HepG2 (cell line): ENCODE data around the gene LHX3. TPM values are rescaled to one million over a fixed set of nuclear protein-coding genes. Genes with fewer than 3 reads are reported as not detected.

Source experiments
- CBX2 ChIP-seq, 2 experiments: fragments of 200-600 bp in 1 of 2; sonication (generic); formaldehyde crosslinking in 1 of 2; IDR thresholded peaks; 2 replicates each; pipeline versions ENCODE4 v1.7.0 to v1.8.1; 2018 to 2022; ENCODE audit warnings: low read depth in 2 of 2, low read length in 1 of 2, mild to moderate bottlenecking in 1 of 2, missing genetic modification reagents in 1 of 2
- GLI4 ChIP-seq: sonication (generic); formaldehyde crosslinking; IDR thresholded peaks from 2 replicates; pipeline ENCODE4 v1.5.1; 2020; ENCODE audit warnings: missing genetic modification reagents, mild to moderate bottlenecking, moderate library complexity, borderline replicate concordance
- IRF9 ChIP-seq: sonication (generic); formaldehyde crosslinking; IDR thresholded peaks from 2 replicates; pipeline ENCODE4 v1.8.0; 2022; ENCODE audit warnings: missing genetic modification reagents, mild to moderate bottlenecking, borderline replicate concordance
- KAT2B ChIP-seq: fragments of 150-350 bp; IDR thresholded peaks from 2 replicates; pipeline ENCODE4 v1.6.1; 2014; ENCODE audit warnings: low read depth, low read length, borderline replicate concordance
- KMT2B ChIP-seq: IDR thresholded peaks from 2 replicates; pipeline ENCODE4 v1.6.1; 2016; ENCODE audit warnings: missing genetic modification reagents, missing compliant biosample characterization
- PHF20 ChIP-seq: sonication (generic); formaldehyde crosslinking; IDR thresholded peaks from 2 replicates; pipeline ENCODE4 v1.5.0; 2020; ENCODE audit warnings: mild to moderate bottlenecking, missing genetic modification reagents
- PPARG ChIP-seq: conservative IDR thresholded peaks from 2 replicates; pipeline ENCODE4 v1.6.1; 2016; ENCODE audit warnings: missing biosample characterization, missing genetic modification reagents
- RAD21 ChIP-seq: fragments of 450-650 bp; formaldehyde crosslinking; IDR thresholded peaks from 2 replicates; pipeline ENCODE4 v1.5.0; 2020; ENCODE audit warnings: mild to moderate bottlenecking
- RFX5 ChIP-seq: IDR thresholded peaks from 2 replicates; pipeline ENCODE4 v1.6.1; 2011; ENCODE audit warnings: low read depth, low read length, improper control_type of control experiment
- SETDB1 ChIP-seq: sonication (generic); formaldehyde crosslinking; IDR thresholded peaks from 2 replicates; pipeline ENCODE4 v1.5.1; 2020; ENCODE audit warnings: missing genetic modification reagents, mild to moderate bottlenecking, borderline replicate concordance
- SP140L ChIP-seq: sonication (generic); formaldehyde crosslinking; IDR thresholded peaks from 2 replicates; pipeline ENCODE4 v1.4.0; 2020; ENCODE audit warnings: missing genetic modification reagents, borderline replicate concordance
- TGIF2 ChIP-seq: IDR thresholded peaks from 2 replicates; pipeline ENCODE4 v1.6.1; 2016; ENCODE audit warnings: control low read depth, missing compliant biosample characterization
- ZNF10 ChIP-seq: sonication (generic); formaldehyde crosslinking; IDR thresholded peaks from 2 replicates; pipeline ENCODE4 v1.4.0; 2020; ENCODE audit warnings: mild to moderate bottlenecking, low read depth, missing genetic modification reagents, borderline replicate concordance
- ZNF260 ChIP-seq: sonication (generic); formaldehyde crosslinking; IDR thresholded peaks from 2 replicates; pipeline ENCODE4 v1.4.0; 2020; ENCODE audit warnings: missing genetic modification reagents, low read depth, mild to moderate bottlenecking, borderline replicate concordance
- ZNF383 ChIP-seq: sonication (generic); formaldehyde crosslinking; IDR thresholded peaks from 2 replicates; pipeline ENCODE4 v1.4.0; 2020; ENCODE audit warnings: missing genetic modification reagents, mild to moderate bottlenecking, borderline replicate concordance
- ZNF546 ChIP-seq: sonication (generic); formaldehyde crosslinking; conservative IDR thresholded peaks from 2 replicates; pipeline ENCODE4 v1.8.1; 2023; ENCODE audit warnings: mild to moderate bottlenecking, missing genetic modification reagents
- ZNF749 ChIP-seq: sonication (generic); formaldehyde crosslinking; IDR thresholded peaks from 2 replicates; pipeline ENCODE4 v1.8.0; 2022; ENCODE audit warnings: mild to moderate bottlenecking, missing genetic modification reagents, moderate library complexity, borderline replicate concordance
- ZNF790 ChIP-seq: sonication (generic); formaldehyde crosslinking; IDR thresholded peaks from 2 replicates; pipeline ENCODE4 v1.8.0; 2022; ENCODE audit warnings: missing genetic modification reagents, mild to moderate bottlenecking, borderline replicate concordance
- polyA plus RNA-seq, 8 experiments: library from polyadenylated mRNA; depleted of rRNA in 3 of 8; stranded (reverse) in 7 of 8; unstranded in 1 of 8; fragments of >200 nt; fragmentation: Illumina TruSeq in 4 of 8; extraction: Trizol in 4 of 8; gene quantifications; 2 replicates each; pipeline versions ENCODE4 v1.2.1 to v1.2.3, GENCODE V29; 2011 to 2016; ENCODE audit warnings: low read depth in 4 of 8, missing spikeins in 1 of 8, mixed read lengths in 1 of 8; ENCODE audit not compliant: insufficient read depth in 1 of 8
- total RNA-seq, 5 experiments: library from RNA; depleted of rRNA; stranded (reverse); fragments of >200 nt; fragmentation: Illumina TruSeq; extraction: Trizol; gene quantifications; 2 replicates each; pipeline ENCODE4 v1.2.3, GENCODE V29; 2016; ENCODE audit warnings: low read depth in 1 of 5
- TF ChIP-seq, protein P1 (sequence below): sonication (generic); formaldehyde crosslinking; IDR thresholded peaks from 2 replicates; pipeline ENCODE4 v1.5.1; 2020; ENCODE audit warnings: mild to moderate bottlenecking, moderate library complexity, missing genetic modification reagents
- TF ChIP-seq, protein P2 (sequence below): sonication (generic); formaldehyde crosslinking; IDR thresholded peaks from 2 replicates; pipeline ENCODE4 v1.8.0; 2022; ENCODE audit warnings: low read depth, missing genetic modification reagents
- TF ChIP-seq, protein P3 (sequence below): sonication (generic); formaldehyde crosslinking; IDR thresholded peaks from 2 replicates; pipeline ENCODE4 v1.4.0; 2020; ENCODE audit warnings: missing genetic modification reagents
- TF ChIP-seq, protein P4 (sequence below): IDR thresholded peaks from 2 replicates; pipeline ENCODE4 v1.6.1; 2012; ENCODE audit warnings: low read depth, low read length, improper control_type of control experiment

Gene LHX3
- total and polyA plus RNA-seq, 2 of the 13 experiments (the other 11 are each of a cell fraction or from before 2014, with no cell fraction given) = not detected

GRCh38 chr9:136171009-136171800, 33.7 kb downstream of the LHX3 start (continued):
- TF ChIP-seq IRF9 (CRISPR knock-in tag) = no peak
- no peak for TF ChIP-seq ZNF749 (CRISPR knock-in tag)
- TF ChIP-seq ZNF383 (CRISPR knock-in tag) = no peak
- TF ChIP-seq, protein P1, sequence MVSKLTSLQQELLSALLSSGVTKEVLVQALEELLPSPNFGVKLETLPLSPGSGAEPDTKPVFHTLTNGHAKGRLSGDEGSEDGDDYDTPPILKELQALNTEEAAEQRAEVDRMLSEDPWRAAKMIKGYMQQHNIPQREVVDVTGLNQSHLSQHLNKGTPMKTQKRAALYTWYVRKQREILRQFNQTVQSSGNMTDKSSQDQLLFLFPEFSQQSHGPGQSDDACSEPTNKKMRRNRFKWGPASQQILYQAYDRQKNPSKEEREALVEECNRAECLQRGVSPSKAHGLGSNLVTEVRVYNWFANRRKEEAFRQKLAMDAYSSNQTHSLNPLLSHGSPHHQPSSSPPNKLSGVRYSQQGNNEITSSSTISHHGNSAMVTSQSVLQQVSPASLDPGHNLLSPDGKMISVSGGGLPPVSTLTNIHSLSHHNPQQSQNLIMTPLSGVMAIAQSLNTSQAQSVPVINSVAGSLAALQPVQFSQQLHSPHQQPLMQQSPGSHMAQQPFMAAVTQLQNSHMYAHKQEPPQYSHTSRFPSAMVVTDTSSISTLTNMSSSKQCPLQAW = no peak
- no peak for TF ChIP-seq SP140L
- no peak for TF ChIP-seq SETDB1 (CRISPR knock-in tag)
- no peak for TF ChIP-seq KAT2B
- TF ChIP-seq PHF20 = no peak
- no peak for TF ChIP-seq ZNF790 (CRISPR knock-in tag)
- TF ChIP-seq KMT2B (CRISPR knock-in tag) = no peak
- TF ChIP-seq TGIF2 (CRISPR knock-in tag) = no peak
- TF ChIP-seq, protein P2, sequence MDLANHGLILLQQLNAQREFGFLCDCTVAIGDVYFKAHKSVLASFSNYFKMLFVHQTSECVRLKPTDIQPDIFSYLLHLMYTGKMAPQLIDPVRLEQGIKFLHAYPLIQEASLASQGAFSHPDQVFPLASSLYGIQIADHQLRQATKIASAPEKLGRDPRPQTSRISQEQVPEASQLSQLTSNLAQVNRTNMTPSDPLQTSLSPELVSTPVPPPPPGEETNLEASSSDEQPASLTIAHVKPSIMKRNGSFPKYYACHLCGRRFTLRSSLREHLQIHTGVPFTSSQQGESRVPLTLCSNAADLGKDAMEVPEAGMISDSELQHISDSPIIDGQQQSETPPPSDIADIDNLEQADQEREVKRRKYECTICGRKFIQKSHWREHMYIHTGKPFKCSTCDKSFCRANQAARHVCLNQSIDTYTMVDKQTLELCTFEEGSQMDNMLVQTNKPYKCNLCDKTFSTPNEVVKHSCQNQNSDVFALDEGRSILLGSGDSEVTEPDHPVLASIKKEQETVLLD (CRISPR knock-in tag) = no peak
- no peak for TF ChIP-seq ZNF260 (CRISPR knock-in tag)
- no peak for TF ChIP-seq PPARG (CRISPR knock-in tag)
- TF ChIP-seq, protein P3, sequence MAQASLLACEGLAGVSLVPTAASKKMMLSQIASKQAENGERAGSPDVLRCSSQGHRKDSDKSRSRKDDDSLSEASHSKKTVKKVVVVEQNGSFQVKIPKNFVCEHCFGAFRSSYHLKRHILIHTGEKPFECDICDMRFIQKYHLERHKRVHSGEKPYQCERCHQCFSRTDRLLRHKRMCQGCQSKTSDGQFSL (CRISPR knock-in tag) = no peak
- no peak for TF ChIP-seq CBX2 (IDR thresholded peaks at IDR 0.05; ENCODE audit: low read depth, low read length)
- TF ChIP-seq CBX2 (CRISPR knock-in tag; IDR thresholded peaks at IDR 0.05; ENCODE audit: low read depth) = no peak
- TF ChIP-seq RFX5 = no peak
- no peak for TF ChIP-seq ZNF10 (CRISPR knock-in tag)
- no peak for TF ChIP-seq ZNF546 (CRISPR knock-in tag)
- TF ChIP-seq, protein P4, sequence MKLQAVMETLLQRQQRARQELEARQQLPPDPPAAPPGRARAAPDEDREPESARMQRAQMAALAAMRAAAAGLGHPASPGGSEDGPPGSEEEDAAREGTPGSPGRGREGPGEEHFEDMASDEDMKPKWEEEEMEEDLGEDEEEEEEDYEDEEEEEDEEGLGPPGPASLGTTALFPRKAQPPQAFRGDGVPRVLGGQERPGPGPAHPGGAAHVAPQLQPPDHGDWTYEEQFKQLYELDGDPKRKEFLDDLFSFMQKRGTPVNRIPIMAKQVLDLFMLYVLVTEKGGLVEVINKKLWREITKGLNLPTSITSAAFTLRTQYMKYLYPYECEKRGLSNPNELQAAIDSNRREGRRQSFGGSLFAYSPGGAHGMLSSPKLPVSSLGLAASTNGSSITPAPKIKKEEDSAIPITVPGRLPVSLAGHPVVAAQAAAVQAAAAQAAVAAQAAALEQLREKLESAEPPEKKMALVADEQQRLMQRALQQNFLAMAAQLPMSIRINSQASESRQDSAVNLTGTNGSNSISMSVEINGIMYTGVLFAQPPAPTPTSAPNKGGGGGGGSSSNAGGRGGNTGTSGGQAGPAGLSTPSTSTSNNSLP = no peak
- no peak for TF ChIP-seq RAD21 (CRISPR knock-in tag)
- 0 out of 2 replicates have a peak, but pooled peaks have one; percentile 37 for TF ChIP-seq GLI4 (CRISPR knock-in tag)
